K562 (cell line): Measurements from ENCODE around the gene IQCC. TPM values are rescaled to one million over a fixed set of nuclear protein-coding genes. Genes with fewer than 3 reads are reported as not detected.
A peak's percentile ranks its signal among the peaks of the same experiment; 100 is the strongest.

Source experiments
- CEBPG ChIP-seq, 3 experiments: fragments of 200-800 bp in 1 of 3; sonication (Bioruptor generic) in 1 of 3; sonication (generic) in 1 of 3; formaldehyde crosslinking in 1 of 3; IDR thresholded peaks in 2 of 3; conservative IDR thresholded peaks in 1 of 3; 2 replicates each; pipeline versions ENCODE4 v1.6.1 to v1.8.0; 2016 to 2022; ENCODE audit warnings: missing compliant biosample characterization in 2 of 3, missing genetic modification characterization in 2 of 3, mild to moderate bottlenecking in 1 of 3, missing genetic modification reagents in 1 of 3
- CHD1 ChIP-seq: fragments of 200-600 bp; sonication (generic); IDR thresholded peaks from one replicate; pipeline ENCODE4 v1.6.1; 2012; ENCODE audit warnings: mild to moderate bottlenecking, moderate library complexity, low read length, inconsistent platforms
- ELF4 ChIP-seq: fragments of 450-650 bp; formaldehyde crosslinking; IDR thresholded peaks from 2 replicates; pipeline ENCODE4 v1.4.0; 2022; ENCODE audit warnings: missing genetic modification characterization
- HDAC1 ChIP-seq, 2 experiments: fragments of 450-650 bp; IDR thresholded peaks; 2 replicates each; pipeline ENCODE4 v1.6.1; 2016 to 2017; ENCODE audit warnings: inconsistent platforms in 1 of 2, mild to moderate bottlenecking in 1 of 2, moderate library complexity in 1 of 2
- SMARCE1 ChIP-seq: fragments of 450-650 bp; IDR thresholded peaks from 2 replicates; pipeline ENCODE4 v1.7.1; 2016; ENCODE audit warnings: mild to moderate bottlenecking
- TAF15 ChIP-seq: fragments of 200-400 bp; formaldehyde crosslinking; IDR thresholded peaks from 2 replicates; pipeline ENCODE4 v1.6.1; 2017; ENCODE audit warnings: mild to moderate bottlenecking, low read depth, low read length, moderate library complexity
- ZBTB2 ChIP-seq: fragments of 450-650 bp; IDR thresholded peaks from 2 replicates; pipeline ENCODE4 v1.6.1; 2016; ENCODE audit warnings: antibody characterized with exemption
- ZNF143 ChIP-seq: sonication (generic); formaldehyde crosslinking; IDR thresholded peaks from 2 replicates; pipeline ENCODE4 v1.9.0; 2022; ENCODE audit warnings: mild to moderate bottlenecking, missing genetic modification reagents
- ZNF239 ChIP-seq: fragments of 250-450 bp; sonication (Bioruptor Pico); IDR thresholded peaks from 2 replicates; pipeline ENCODE4 v1.4.0; 2020; ENCODE audit warnings: mild to moderate bottlenecking
- ZNF699 ChIP-seq: fragments of 250-450 bp; sonication (Bioruptor Pico); IDR thresholded peaks from 2 replicates; pipeline ENCODE4 v1.8.0; 2021; ENCODE audit warnings: mild to moderate bottlenecking, moderate library complexity; ENCODE audit not compliant: insufficient replicate concordance
- ZSCAN32 ChIP-seq: fragments of 450-650 bp; formaldehyde crosslinking; IDR thresholded peaks from 2 replicates; pipeline ENCODE4 v1.4.0; 2020; ENCODE audit warnings: mild to moderate bottlenecking, moderate library complexity
- polyA plus RNA-seq, 8 experiments: library from polyadenylated mRNA; depleted of rRNA in 4 of 8; stranded (reverse) in 5 of 8; unstranded in 3 of 8; fragments of >200 nt; fragmentation: Nextera tagmentation in 2 of 8; fragmentation: Illumina TruSeq in 1 of 8; extraction: Ambion mirVana in 2 of 8; extraction: Trizol in 1 of 8; gene quantifications; 2 replicates each; pipeline versions ENCODE4 v1.2.1 to v1.2.3, GENCODE V29; 2011 to 2014; ENCODE audit warnings: inconsistent platforms in 1 of 8, missing spikeins in 1 of 8
- total RNA-seq, 7 experiments: library from RNA; depleted of rRNA in 6 of 7; stranded (reverse); fragments of >200 nt in 6 of 7; fragmentation: Illumina TruSeq in 2 of 7; extraction: Trizol in 2 of 7; gene quantifications; 2 replicates each; pipeline versions ENCODE4 v1.2.1 to v1.2.3, GENCODE V29; 2011 to 2021; ENCODE audit warnings: low replicate concordance in 1 of 7
- TF ChIP-seq, protein P1 (sequence below): sonication (generic); formaldehyde crosslinking; IDR thresholded peaks from 2 replicates; pipeline ENCODE4 v1.8.0; 2022; ENCODE audit warnings: missing genetic modification reagents, mild to moderate bottlenecking, moderate library complexity, borderline replicate concordance

IQCC gene
- total and polyA plus RNA-seq, 9 of the 15 experiments (the other 6 are each of a cell fraction or from before 2014, with no cell fraction given), result 8.1 to 16.5 (median 10.7) TPM

DNA sequence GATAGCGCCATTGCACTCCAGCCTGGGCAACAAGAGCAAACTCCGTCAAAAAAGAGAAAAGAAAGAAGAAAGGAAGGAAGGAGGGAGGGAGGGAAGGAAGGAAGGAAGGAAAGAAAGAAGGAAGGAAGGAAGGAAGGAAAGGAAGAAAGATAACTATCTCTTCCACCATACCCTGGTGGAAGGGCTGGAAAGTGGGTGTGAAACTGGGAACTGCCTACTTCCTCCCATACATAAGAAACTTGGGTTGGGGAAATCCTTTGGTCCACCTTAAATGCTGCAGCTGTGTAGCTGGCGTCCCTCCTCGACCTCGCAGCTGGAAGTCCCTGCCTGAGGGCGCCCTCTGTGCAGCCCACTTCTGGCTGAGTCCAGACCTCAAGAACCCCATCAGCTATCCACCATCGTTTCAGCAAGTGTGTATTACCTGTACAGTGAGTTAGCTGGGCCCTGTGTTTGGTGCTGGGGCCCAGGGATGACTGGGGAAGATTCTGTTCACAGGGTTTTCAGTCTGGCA lies 36.9 kb downstream of the IQCC start (continued):
- TF ChIP-seq ZNF239 (CRISPR knock-in tag) (no peak), TAF15 (no peak), ZBTB2 (peak; percentile 50; the same call in 1 of the 2 replicates), ELF4 (CRISPR knock-in tag) (peak; percentile 53; the same call in 1 of the 2 replicates), CHD1 (no peak), ZNF699 (CRISPR knock-in tag) (no peak), ZSCAN32 (no peak), SMARCE1 (0 out of 2 replicates have a peak, but pooled peaks have one; percentile 48), HDAC1 (IDR thresholded peaks at IDR 0.05) (peak in 1 of 2 experiments; percentile 45; a peak in 2 of 4 replicates), CEBPG (CRISPR knock-in tag; IDR thresholded peaks at IDR 0.05) (no peak), CEBPG (tag; conservative IDR thresholded peaks at IDR 0.05 in 1 of 2, IDR thresholded peaks at IDR 0.05 in 1 of 2) (no peak), ZNF143 (CRISPR knock-in tag) (no peak)
- TF ChIP-seq, protein P1, sequence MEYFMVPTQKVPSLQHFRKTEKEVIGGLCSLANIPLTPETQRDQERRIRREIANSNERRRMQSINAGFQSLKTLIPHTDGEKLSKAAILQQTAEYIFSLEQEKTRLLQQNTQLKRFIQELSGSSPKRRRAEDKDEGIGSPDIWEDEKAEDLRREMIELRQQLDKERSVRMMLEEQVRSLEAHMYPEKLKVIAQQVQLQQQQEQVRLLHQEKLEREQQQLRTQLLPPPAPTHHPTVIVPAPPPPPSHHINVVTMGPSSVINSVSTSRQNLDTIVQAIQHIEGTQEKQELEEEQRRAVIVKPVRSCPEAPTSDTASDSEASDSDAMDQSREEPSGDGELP (CRISPR knock-in tag), result peak; percentile 65; the same call in 1 of the 2 replicates
